H1 (cell line): ENCODE measurements around the gene NPSR1. TPM values are rescaled to one million over a fixed set of nuclear protein-coding genes. Genes with fewer than 3 reads are reported as not detected.

Experiments
- SIN3A ChIP-seq, 2 experiments: IDR thresholded peaks in 1 of 2; conservative IDR thresholded peaks in 1 of 2; 2 replicates each; pipeline ENCODE4 v1.6.1; 2011 to 2012; ENCODE audit warnings: low read length in 2 of 2, improper control_type of control experiment in 1 of 2, low read depth in 1 of 2, mild to moderate bottlenecking in 1 of 2
- polyA plus RNA-seq, 7 experiments: library from polyadenylated mRNA; depleted of rRNA in 3 of 7; stranded (reverse) in 5 of 7; unstranded in 2 of 7; fragments of >200 nt in 5 of 7; fragments of 200-250 nt in 2 of 7; gene quantifications; 1 replicate in 5 of 7; 2 replicates in 1 of 7; 4 replicates in 1 of 7; pipeline versions ENCODE4 v1.2.1 to v1.2.3, GENCODE V29; 2011 to 2013; ENCODE audit warnings: missing spikeins in 2 of 7, mixed read lengths in 2 of 7
- total RNA-seq: library from RNA; stranded (reverse); fragmentation: NEBNext Ultra II Directional; extraction: Animal tissue kit (Norgen Biotek cat#: 25700); gene quantifications from 2 replicates; pipeline ENCODE4 v1.2.1, GENCODE V29; 2021

The NPSR1 gene
- total and polyA plus RNA-seq, 2 of the 8 experiments (the other 6 are each of a cell fraction or from before 2014, with no cell fraction given), result not detected

DNA sequence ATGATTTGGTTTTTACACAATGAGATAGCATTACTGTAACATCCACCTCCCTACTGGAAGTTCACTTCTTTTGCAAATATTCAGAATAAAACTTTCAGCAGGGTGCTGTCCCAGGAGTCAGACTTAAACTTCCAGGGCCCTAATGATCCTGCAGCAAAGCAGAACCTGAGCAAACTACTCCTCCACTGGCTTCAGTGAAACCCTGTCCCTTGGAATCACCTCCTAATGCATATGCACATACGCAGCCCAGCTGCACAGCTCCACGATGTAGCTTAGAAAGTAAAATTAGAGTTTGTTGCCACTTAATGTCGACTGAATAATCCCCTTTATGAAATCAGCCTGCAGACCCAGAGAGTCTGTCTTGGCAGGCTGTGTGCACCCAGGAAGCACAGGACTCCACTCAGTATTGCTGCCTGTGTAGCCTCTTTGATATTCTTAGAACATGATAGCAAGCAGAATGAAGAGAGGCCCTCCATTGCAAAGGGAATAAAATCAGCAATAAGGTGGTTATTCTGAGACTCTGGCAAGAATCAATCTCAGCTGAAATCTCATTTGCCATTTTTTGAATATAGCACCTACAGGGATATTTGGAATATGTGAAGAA, 1.6 kb downstream of the NPSR1 start (continued):
- TF ChIP-seq SIN3A (conservative IDR thresholded peaks at IDR 0.05 in 1 of 2, IDR thresholded peaks at IDR 0.05 in 1 of 2; ENCODE audit: low read depth in 1 of 2, low read length in 2 of 2), result no peak
